GM19035 (cell line): Measurements from ENCODE around the gene ILKAP.
A peak's percentile ranks its signal among the peaks of the same experiment; 100 is the strongest.

ENCODE experiments used
- ATAC-seq: cut with Tn5 transposase; IDR thresholded peaks from one replicate; pipeline ENCODE4 v1.9.1; 2021; ENCODE audit not compliant: unreplicated experiment

ILKAP gene

GRCh38 chr2:238166391-238167343 lies 36.8 kb downstream of the ILKAP start:
- no peak for ATAC-seq

GRCh38 chr2:238165288-238165921 lies 38.1 kb downstream of the ILKAP start:
- no peak for ATAC-seq

GRCh38 chr2:238164906-238165287 lies 38.6 kb downstream of the ILKAP start:
- no peak for ATAC-seq

- no peak for ATAC-seq
Measured at GRCh38 chr2:238163481-238164198, 39.9 kb downstream of the ILKAP start.

GRCh38 chr2:238162846-238163441 lies 40.6 kb downstream of the ILKAP start:
- ATAC-seq = no peak

- no peak for ATAC-seq
Measured at GRCh38 chr2:238162251-238162845, 41.1 kb downstream of the ILKAP start.

GRCh38 chr2:238161291-238162051 lies 42.0 kb downstream of the ILKAP start:
- no peak for ATAC-seq

- ATAC-seq = no peak
Measured at GRCh38 chr2:238160206-238161129, 43.0 kb downstream of the ILKAP start.

GRCh38 chr2:238159661-238160205 lies 43.8 kb downstream of the ILKAP start:
- ATAC-seq = no peak

- ATAC-seq = peak; percentile 29
Measured at GRCh38 chr2:238159071-238159539, 44.4 kb downstream of the ILKAP start.

- ATAC-seq = peak; percentile 59
Measured at GRCh38 chr2:238158509-238159070, 44.9 kb downstream of the ILKAP start, which contains the start of gene ERFE. TSS of gene ERFE (plus strand) at chr2:238158970. CDS start at chr2:238159008, 38 bp downstream.

GRCh38 chr2:238158018-238158508 lies 45.4 kb downstream of the ILKAP start:
- no peak for ATAC-seq

GRCh38 chr2:238157506-238158017 lies 45.9 kb downstream of the ILKAP start:
- ATAC-seq = no peak

- no peak for ATAC-seq
Measured at GRCh38 chr2:238155761-238156694, 47.5 kb downstream of the ILKAP start.

GRCh38 chr2:238155051-238155760 lies 48.3 kb downstream of the ILKAP start:
- no peak for ATAC-seq

GRCh38 chr2:238154570-238154969 lies 48.9 kb downstream of the ILKAP start:
- ATAC-seq = no peak
